ENCODE data around the gene TBC1D2B.
"Not testable (repeated sequence)": the region's sequence is repeated elsewhere in the genome, so short reads cannot be mapped to it uniquely, and the experiment has no call there.

The TBC1D2B gene

GRCh38 chr15:77951105-77951786, 126.3 kb downstream of the TBC1D2B start:
- not testable (repeated sequence) for DNase-seq

- not testable (repeated sequence) for DNase-seq
Measured at GRCh38 chr15:77950470-77950869, 127.0 kb downstream of the TBC1D2B start.

GRCh38 chr15:77945566-77945965, 131.9 kb downstream of the TBC1D2B start:
- no peak for DNase-seq
